Osteoblast (primary cell): ENCODE results near the gene JARID2. TPM values are rescaled to one million over a fixed set of nuclear protein-coding genes. Genes with fewer than 3 reads are reported as not detected.

Experiments used
- DNase-seq: peaks from one replicate; pipeline ENCODE4 v3.0.0; 2011; ENCODE audit warnings: low spot score, mixed read lengths; ENCODE audit not compliant: insufficient read length; ENCODE audit errors: missing footprints
- H2AFZ ChIP-seq: 2 replicates; pipeline ENCODE4 v1.6.0; 2011; ENCODE audit warnings: mild to moderate bottlenecking, low read length
- H3K27ac ChIP-seq: 2 replicates; pipeline ENCODE4 v1.5.1; 2011; ENCODE audit warnings: mild to moderate bottlenecking, low read depth, low read length, moderate library complexity
- H3K27me3 ChIP-seq: 2 replicates; pipeline ENCODE4 v1.6.0; 2012; ENCODE audit warnings: mild to moderate bottlenecking, control low read depth, inconsistent platforms, low read length, moderate library complexity; ENCODE audit not compliant: insufficient read depth
- H3K36me3 ChIP-seq: 2 replicates; pipeline ENCODE4 v1.5.1; 2011; ENCODE audit warnings: mild to moderate bottlenecking, low read length, control low read depth, moderate library complexity; ENCODE audit not compliant: insufficient read depth
- H3K4me1 ChIP-seq: 2 replicates; pipeline ENCODE4 v1.5.1; 2011; ENCODE audit warnings: mild to moderate bottlenecking, low read length, control low read depth, moderate library complexity; ENCODE audit not compliant: insufficient read depth
- H3K4me2 ChIP-seq: 2 replicates; pipeline ENCODE4 v1.6.0; 2011; ENCODE audit warnings: mild to moderate bottlenecking, low read length; ENCODE audit not compliant: insufficient read depth
- H3K4me3 ChIP-seq: fragments of 200-600 bp; sonication (generic); 3 replicates; pipeline ENCODE4 v1.5.1; 2012; ENCODE audit warnings: mild to moderate bottlenecking, low read length, inconsistent platforms; ENCODE audit not compliant: insufficient read depth
- H3K79me2 ChIP-seq: 2 replicates; pipeline ENCODE4 v1.6.0; 2012; ENCODE audit warnings: mild to moderate bottlenecking, low read length, control low read depth, inconsistent platforms; ENCODE audit not compliant: insufficient read depth
- H3K9me3 ChIP-seq: 2 replicates; pipeline ENCODE4 v1.5.1; 2011; ENCODE audit warnings: low read depth, low read length, control low read depth
- H4K20me1 ChIP-seq: 2 replicates; pipeline ENCODE4 v1.6.0; 2012; ENCODE audit warnings: mild to moderate bottlenecking, low read length, control low read depth; ENCODE audit not compliant: insufficient read depth
- total RNA-seq: library from RNA; depleted of rRNA; stranded (reverse); fragments of >200 nt; gene quantifications from 2 replicates; pipeline ENCODE4 v1.2.3, GENCODE V29; 2012
- TF ChIP-seq, protein P1 (sequence below): IDR thresholded peaks from 2 replicates; pipeline ENCODE4 v1.5.1; 2011; ENCODE audit warnings: mild to moderate bottlenecking, low read depth, low read length, moderate library complexity; ENCODE audit errors: extremely low read depth

JARID2 gene
- total RNA-seq, 1 donor, result 10.5 TPM

GRCh38 chr6:15491255-15491985, 245.6 kb downstream of the JARID2 start:
- TF ChIP-seq, protein P1, sequence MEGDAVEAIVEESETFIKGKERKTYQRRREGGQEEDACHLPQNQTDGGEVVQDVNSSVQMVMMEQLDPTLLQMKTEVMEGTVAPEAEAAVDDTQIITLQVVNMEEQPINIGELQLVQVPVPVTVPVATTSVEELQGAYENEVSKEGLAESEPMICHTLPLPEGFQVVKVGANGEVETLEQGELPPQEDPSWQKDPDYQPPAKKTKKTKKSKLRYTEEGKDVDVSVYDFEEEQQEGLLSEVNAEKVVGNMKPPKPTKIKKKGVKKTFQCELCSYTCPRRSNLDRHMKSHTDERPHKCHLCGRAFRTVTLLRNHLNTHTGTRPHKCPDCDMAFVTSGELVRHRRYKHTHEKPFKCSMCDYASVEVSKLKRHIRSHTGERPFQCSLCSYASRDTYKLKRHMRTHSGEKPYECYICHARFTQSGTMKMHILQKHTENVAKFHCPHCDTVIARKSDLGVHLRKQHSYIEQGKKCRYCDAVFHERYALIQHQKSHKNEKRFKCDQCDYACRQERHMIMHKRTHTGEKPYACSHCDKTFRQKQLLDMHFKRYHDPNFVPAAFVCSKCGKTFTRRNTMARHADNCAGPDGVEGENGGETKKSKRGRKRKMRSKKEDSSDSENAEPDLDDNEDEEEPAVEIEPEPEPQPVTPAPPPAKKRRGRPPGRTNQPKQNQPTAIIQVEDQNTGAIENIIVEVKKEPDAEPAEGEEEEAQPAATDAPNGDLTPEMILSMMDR, result peak; percentile 98
- Histone ChIP-seq H3K4me2 (no peak overlapping the region), H3K27ac (peak overlapping the region; percentile 1), H3K4me3 (no peak overlapping the region), H3K79me2 (peaks cover 3% of the 10 kb centered on the region), H3K4me1 (peaks cover 10% of the 10 kb centered on the region), H3K36me3 (peaks cover 17% of the 10 kb centered on the region), H3K27me3 (no peaks in the 10 kb centered on the region), H3K9me3 (no peaks in the 10 kb centered on the region), H2AFZ (no peak overlapping the region), H4K20me1 (peaks cover 8% of the 10 kb centered on the region)
- DNase-seq, result peak; percentile 93

GRCh38 chr6:15491986-15492269, 246.1 kb downstream of the JARID2 start:
- TF ChIP-seq, protein P1, result no peak
- H4K20me1 ChIP-seq, result peaks cover 8% of the 10 kb centered on the region

GRCh38 chr6:15493437-15494168, 247.7 kb downstream of the JARID2 start:
- H3K9me3 ChIP-seq, result no peaks in the 10 kb centered on the region
- peaks cover 10% of the 10 kb centered on the region for H3K36me3 ChIP-seq
- H4K20me1 ChIP-seq, result peaks cover 8% of the 10 kb centered on the region
- peaks cover 3% of the 10 kb centered on the region for H3K79me2 ChIP-seq
- peaks cover 10% of the 10 kb centered on the region for H3K4me1 ChIP-seq
- no peak overlapping the region for H3K27ac ChIP-seq
- no peak overlapping the region for H3K4me2 ChIP-seq
- H2AFZ ChIP-seq, result no peak overlapping the region
- DNase-seq, result no peak
- H3K27me3 ChIP-seq, result no peaks in the 10 kb centered on the region
- TF ChIP-seq, protein P1, result no peak
- H3K4me3 ChIP-seq, result no peak overlapping the region

More at GRCh38 chr6:15491986-15492269, 246.1 kb downstream of the JARID2 start:
- no peak overlapping the region for H3K4me2 ChIP-seq
- H3K79me2 ChIP-seq, result peaks cover 3% of the 10 kb centered on the region
- H3K4me1 ChIP-seq, result peaks cover 10% of the 10 kb centered on the region
- no peak for DNase-seq
- H2AFZ ChIP-seq, result no peak overlapping the region
- H3K4me3 ChIP-seq, result no peak overlapping the region
- H3K9me3 ChIP-seq, result no peaks in the 10 kb centered on the region
- H3K36me3 ChIP-seq, result peaks cover 17% of the 10 kb centered on the region
- no peaks in the 10 kb centered on the region for H3K27me3 ChIP-seq
- peak overlapping the region; percentile 1 for H3K27ac ChIP-seq

DNA sequence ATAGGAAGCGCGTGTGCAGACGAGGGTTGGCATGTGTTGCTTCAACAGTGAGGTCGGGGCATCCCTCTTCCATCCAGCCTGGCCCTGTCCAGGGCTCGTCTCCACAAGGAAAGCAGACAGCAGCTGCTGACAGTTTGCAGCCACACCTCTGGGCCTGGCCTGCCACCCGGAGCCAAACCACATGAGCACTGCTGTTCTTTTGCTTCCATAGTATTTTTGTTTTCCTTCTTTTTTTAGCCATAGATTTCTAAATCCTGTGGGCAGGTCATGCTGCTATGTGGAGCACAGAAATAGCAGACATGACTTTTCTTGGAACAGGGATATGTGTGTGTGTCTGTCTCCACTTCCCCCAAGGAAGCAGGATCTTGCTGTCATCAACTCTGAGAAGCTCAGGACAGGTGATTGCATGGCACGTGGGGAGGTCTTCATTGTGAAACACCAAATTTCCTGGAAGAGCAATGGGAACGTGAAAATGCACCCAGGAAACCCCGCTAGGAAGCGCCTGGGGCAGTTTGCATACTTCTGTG, 249.6 kb downstream of the JARID2 start:
- H4K20me1 ChIP-seq, result peaks cover 14% of the 10 kb centered on the region
- TF ChIP-seq, protein P1, result no peak
- H3K4me3 ChIP-seq, result no peak overlapping the region
- no peaks in the 10 kb centered on the region for H3K27me3 ChIP-seq
- no peak overlapping the region for H3K4me2 ChIP-seq
- peaks cover 10% of the 10 kb centered on the region for H3K4me1 ChIP-seq
- no peak overlapping the region for H2AFZ ChIP-seq
- H3K9me3 ChIP-seq, result no peaks in the 10 kb centered on the region
- H3K79me2 ChIP-seq, result peaks cover 3% of the 10 kb centered on the region
- H3K36me3 ChIP-seq, result peaks cover 4% of the 10 kb centered on the region
- no peak for DNase-seq
- H3K27ac ChIP-seq, result no peak overlapping the region
